Peyer's patch (tissue), 4 donors: ENCODE measurements around the gene VPS26C. TPM values are rescaled to one million over a fixed set of nuclear protein-coding genes. Genes with fewer than 3 reads are reported as not detected.

Experiments
- DNase-seq, 3 donors: peaks; one replicate each; pipeline ENCODE4 v3.0.0-alpha.2; 2017 to 2019
- H3K27ac ChIP-seq, 4 donors: fragments of 200-600 bp; sonication (generic); one replicate each; pipeline ENCODE4 v1.5.1; 2016 to 2019
- H3K27me3 ChIP-seq, 2 donors: fragments of 200-600 bp; sonication (generic); one replicate each; pipeline ENCODE4 v1.5.1; 2019
- H3K36me3 ChIP-seq, 3 donors: fragments of 200-600 bp; sonication (generic); one replicate each; pipeline ENCODE4 v1.5.1; 2016 to 2019
- H3K4me1 ChIP-seq, 4 donors: fragments of 200-600 bp; sonication (generic); one replicate each; pipeline ENCODE4 v1.5.1; 2016 to 2019
- H3K4me3 ChIP-seq, 4 donors: fragments of 200-600 bp; sonication (generic); 1 replicate in 3 of 4; 2 replicates in 1 of 4; pipeline ENCODE4 v1.5.1; 2016 to 2019; ENCODE audit warnings: mild to moderate bottlenecking in 1 of 4
- H3K9me3 ChIP-seq, 4 donors: fragments of 200-600 bp; sonication (generic); one replicate each; pipeline ENCODE4 v1.5.1; 2016 to 2019; ENCODE audit warnings: mild to moderate bottlenecking in 1 of 4
- POLR2A ChIP-seq, 2 donors: fragments of 450-650 bp; IDR thresholded peaks; one replicate each; pipeline ENCODE4 v1.5.1; 2017; ENCODE audit warnings: antibody characterized with exemption in 2 of 2, mild to moderate bottlenecking in 2 of 2, moderate library complexity in 2 of 2
- total RNA-seq, 4 donors: library from RNA; depleted of rRNA; stranded (reverse); fragments of >200 nt; gene quantifications; one replicate each; pipeline ENCODE4 v1.1.0, GENCODE V29; 2016
- TF ChIP-seq, protein P1 (sequence below), 6 experiments: fragments of 450-650 bp in 4 of 6; fragments of 200-600 bp in 2 of 6; sonication (generic) in 1 of 6; IDR thresholded peaks; one replicate each; pipeline ENCODE4 v1.5.1; 2017 to 2019; ENCODE audit warnings: antibody characterized with exemption in 6 of 6, mild to moderate bottlenecking in 3 of 6, moderate library complexity in 1 of 6

VPS26C gene
- total RNA-seq, 4 donors from 2014 or later, result 62.7 to 79.8 (median 76.4) TPM

DNA sequence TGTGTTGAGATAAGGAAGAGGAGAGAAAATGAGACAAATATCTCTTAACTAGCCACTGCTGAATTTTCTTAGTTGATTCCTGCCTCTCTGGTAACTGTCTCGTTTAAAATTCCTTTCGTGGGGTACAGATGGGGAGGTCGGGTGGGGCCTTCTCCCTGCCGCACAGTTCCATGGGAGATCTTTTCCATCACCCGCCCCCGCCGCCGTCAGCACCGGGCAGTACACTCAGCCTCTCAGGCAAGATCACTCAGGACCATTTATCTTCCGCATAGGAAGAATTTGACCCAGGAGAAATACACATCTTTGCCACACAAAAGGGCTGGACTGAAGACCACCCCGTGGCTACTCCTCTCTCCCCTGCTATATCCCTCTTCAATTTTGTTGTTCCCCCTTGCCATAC lies 2.3 kb upstream of the VPS26C start:
- Histone ChIP-seq H3K4me1 (peaks cover 0 to 10% (median 3%) of the 10 kb centered on the region in 4 donors), H3K27me3 (no peaks in the 10 kb centered on the region), H3K4me3 (no peak overlapping the region), H3K36me3 (no peaks in the 10 kb centered on the region), H3K9me3 (no peaks in the 10 kb centered on the region), H3K27ac (no peak overlapping the region)
- TF ChIP-seq, protein P1, sequence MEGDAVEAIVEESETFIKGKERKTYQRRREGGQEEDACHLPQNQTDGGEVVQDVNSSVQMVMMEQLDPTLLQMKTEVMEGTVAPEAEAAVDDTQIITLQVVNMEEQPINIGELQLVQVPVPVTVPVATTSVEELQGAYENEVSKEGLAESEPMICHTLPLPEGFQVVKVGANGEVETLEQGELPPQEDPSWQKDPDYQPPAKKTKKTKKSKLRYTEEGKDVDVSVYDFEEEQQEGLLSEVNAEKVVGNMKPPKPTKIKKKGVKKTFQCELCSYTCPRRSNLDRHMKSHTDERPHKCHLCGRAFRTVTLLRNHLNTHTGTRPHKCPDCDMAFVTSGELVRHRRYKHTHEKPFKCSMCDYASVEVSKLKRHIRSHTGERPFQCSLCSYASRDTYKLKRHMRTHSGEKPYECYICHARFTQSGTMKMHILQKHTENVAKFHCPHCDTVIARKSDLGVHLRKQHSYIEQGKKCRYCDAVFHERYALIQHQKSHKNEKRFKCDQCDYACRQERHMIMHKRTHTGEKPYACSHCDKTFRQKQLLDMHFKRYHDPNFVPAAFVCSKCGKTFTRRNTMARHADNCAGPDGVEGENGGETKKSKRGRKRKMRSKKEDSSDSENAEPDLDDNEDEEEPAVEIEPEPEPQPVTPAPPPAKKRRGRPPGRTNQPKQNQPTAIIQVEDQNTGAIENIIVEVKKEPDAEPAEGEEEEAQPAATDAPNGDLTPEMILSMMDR (IDR thresholded peaks at IDR 0.05), result no peak
- TF ChIP-seq POLR2A (IDR thresholded peaks at IDR 0.05), result no peak
- DNase-seq, result no peak

DNA sequence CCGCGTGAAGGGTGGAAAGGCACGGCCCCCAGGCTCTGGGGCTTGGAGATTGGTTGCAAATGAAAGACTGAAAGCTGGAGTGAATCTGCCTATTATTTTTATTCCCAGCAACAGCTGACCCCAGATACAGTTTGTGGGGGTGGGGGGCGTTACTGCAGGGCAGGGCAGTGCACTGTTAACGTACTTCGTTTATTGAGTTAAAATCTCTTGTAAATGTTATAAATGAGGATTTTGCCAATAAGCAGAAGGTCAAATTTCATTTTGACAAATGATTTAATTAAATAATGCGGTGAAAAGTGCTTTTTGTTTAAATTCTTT lies 1.0 kb upstream of the VPS26C start:
- H3K36me3 ChIP-seq, result no peaks in the 10 kb centered on the region
- DNase-seq, result no peak
- no peaks in the 10 kb centered on the region for H3K27me3 ChIP-seq
- peaks cover 0 to 10% (median 3%) of the 10 kb centered on the region in 4 donors for H3K4me1 ChIP-seq
- peak overlapping the region; percentile 97 to 99 (median 98) for H3K27ac ChIP-seq
- no peaks in the 10 kb centered on the region for H3K9me3 ChIP-seq
- TF ChIP-seq, protein P1 (IDR thresholded peaks at IDR 0.05), result no peak
- no peak for TF ChIP-seq POLR2A (IDR thresholded peaks at IDR 0.05)
- H3K4me3 ChIP-seq, result peak overlapping the region; percentile 72 to 80 (median 76)

DNA sequence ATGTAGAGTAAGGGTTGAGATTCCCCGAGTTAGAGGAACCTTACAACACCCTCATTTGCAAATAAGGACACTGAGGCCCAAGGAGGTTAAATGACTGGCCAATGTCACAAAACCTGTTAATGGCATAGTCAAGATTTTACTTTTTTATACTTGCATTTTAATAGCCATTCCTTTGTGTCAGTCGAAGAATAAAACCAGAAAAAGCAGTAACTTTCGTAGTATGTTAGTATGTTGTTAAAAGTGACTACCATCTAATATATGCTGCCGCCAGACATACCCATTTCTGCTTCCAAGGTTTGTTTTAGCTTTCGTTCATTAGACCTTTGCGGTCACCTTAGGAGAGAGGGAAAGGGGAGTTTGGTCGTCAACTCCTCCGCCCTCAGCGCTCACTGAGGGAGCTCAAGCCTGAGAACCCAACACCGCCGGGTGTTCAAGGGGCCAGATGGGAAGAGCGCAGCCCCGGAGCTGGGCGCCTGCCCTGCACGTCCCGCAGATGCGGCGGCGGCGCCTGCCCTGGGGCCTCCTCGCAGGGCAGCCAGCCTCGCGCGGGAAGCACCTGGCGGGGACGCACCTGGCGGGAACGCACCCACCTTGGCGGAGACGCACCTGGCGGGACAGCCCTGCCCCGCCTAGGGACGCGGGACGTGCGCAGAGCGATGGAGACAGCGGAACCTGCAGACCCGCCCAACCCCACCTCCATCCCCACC lies 466 bp downstream of the VPS26C start:
- no peaks in the 10 kb centered on the region for H3K9me3 ChIP-seq
- peaks cover 0 to 10% (median 3%) of the 10 kb centered on the region in 4 donors for H3K4me1 ChIP-seq
- H3K4me3 ChIP-seq, result peak overlapping the region; percentile 72 to 80 (median 76)
- DNase-seq, result no peak
- no peaks in the 10 kb centered on the region for H3K27me3 ChIP-seq
- TF ChIP-seq POLR2A (IDR thresholded peaks at IDR 0.05), result no peak
- TF ChIP-seq, protein P1 (IDR thresholded peaks at IDR 0.05), result no peak
- no peaks in the 10 kb centered on the region for H3K36me3 ChIP-seq
- peak overlapping the region; percentile 97 to 99 (median 98) for H3K27ac ChIP-seq

DNA sequence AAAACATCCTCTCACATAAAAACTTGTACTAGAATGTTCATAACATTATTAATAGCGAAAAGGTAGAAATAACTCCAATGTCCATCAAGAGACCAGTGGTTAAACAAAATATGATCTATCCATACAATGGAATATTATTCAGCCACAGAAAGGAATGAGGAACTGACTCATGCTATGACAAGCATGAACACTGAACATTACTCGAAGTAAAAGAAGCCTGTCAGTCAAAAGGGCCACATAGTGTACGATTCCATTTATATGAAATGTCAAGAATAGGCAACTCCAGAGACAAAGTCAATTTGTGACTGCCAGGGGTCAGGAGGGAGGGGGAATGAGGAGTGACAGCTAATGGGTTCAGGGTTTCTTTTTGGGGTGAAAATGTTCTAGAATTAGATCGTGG lies 2.3 kb downstream of the VPS26C start:
- TF ChIP-seq POLR2A (IDR thresholded peaks at IDR 0.05), result no peak
- TF ChIP-seq, protein P1 (IDR thresholded peaks at IDR 0.05), result no peak
- no peaks in the 10 kb centered on the region for H3K36me3 ChIP-seq
- H3K4me1 ChIP-seq, result peaks cover 0 to 10% (median 3%) of the 10 kb centered on the region in 4 donors
- H3K9me3 ChIP-seq, result no peaks in the 10 kb centered on the region
- H3K27ac ChIP-seq, result no peak overlapping the region
- no peaks in the 10 kb centered on the region for H3K27me3 ChIP-seq
- no peak for DNase-seq
- H3K4me3 ChIP-seq, result no peak overlapping the region

DNA sequence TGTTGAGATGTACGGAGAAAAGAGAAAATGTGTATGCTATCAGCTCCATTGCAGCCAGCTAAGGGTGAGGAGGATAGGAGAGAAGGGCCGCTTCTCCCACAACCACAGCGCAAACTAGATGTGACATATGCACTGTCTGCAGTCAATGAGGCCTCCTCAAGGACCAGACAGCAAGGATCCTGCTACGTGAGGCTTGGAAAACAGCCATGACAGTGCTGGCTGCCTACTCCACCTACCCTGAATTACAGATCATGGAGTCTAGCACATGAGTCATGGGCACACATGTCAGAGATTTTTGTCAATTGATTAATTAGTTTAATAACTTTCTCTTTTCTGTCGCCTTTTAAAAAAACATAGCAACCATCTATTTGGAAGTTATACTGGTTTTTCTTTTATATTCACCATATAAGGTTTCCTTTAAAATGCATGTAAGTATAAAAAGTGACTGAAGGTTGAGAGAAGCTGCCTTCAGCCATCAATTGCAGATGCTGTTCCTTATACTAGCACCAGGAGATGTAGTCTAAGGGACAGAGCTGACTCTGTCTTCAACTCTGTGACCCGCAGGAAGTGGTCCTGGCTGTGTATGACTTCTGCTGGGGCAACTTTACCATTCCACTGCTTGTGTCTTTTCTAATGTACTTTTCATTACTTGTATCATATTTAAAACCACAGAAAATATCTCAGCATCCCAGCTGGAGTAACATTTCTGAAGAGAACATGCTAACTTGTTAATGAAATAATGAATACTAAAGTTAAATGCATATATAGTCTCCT lies 3.1 kb downstream of the VPS26C start:
- Histone ChIP-seq H3K27me3 (no peaks in the 10 kb centered on the region), H3K27ac (no peak overlapping the region), H3K4me1 (peaks cover 0 to 11% (median 3%) of the 10 kb centered on the region in 4 donors), H3K9me3 (no peaks in the 10 kb centered on the region), H3K4me3 (no peak overlapping the region), H3K36me3 (no peaks in the 10 kb centered on the region)
- TF ChIP-seq POLR2A (IDR thresholded peaks at IDR 0.05), result no peak
- TF ChIP-seq, protein P1 (IDR thresholded peaks at IDR 0.05), result no peak
- DNase-seq, result no peak
